SK-N-MC (cell line): ENCODE measurements around the gene ERICH4.
"Not testable (repeated sequence)": the region's sequence is repeated elsewhere in the genome, so short reads cannot be mapped to it uniquely, and the experiment has no call there.

Experiments
- DNase-seq: peaks from one replicate; pipeline ENCODE4 v3.0.0-alpha.2; 2011; ENCODE audit warnings: low read depth, low spot score
- H3K27ac ChIP-seq: fragments of 200-600 bp; sonication (generic); 2 replicates; pipeline ENCODE4 v1.5.1; 2016; ENCODE audit warnings: mixed run types
- H3K36me3 ChIP-seq: fragments of 200-600 bp; sonication (generic); 2 replicates; pipeline ENCODE4 v1.6.1; 2017; ENCODE audit warnings: antibody characterized with exemption, low read length, mixed read lengths; ENCODE audit not compliant: insufficient read depth
- H3K4me3 ChIP-seq: fragments of 200-600 bp; sonication (generic); 2 replicates; pipeline ENCODE4 v1.5.1; 2016
- H3K9ac ChIP-seq: fragments of 200-600 bp; sonication (generic); 2 replicates; pipeline ENCODE4 v1.8.0; 2017; ENCODE audit warnings: mixed run types, mixed read lengths; ENCODE audit not compliant: insufficient read length
- H3K9me3 ChIP-seq: fragments of 200-600 bp; sonication (generic); 2 replicates; pipeline ENCODE4 v1.6.1; 2017; ENCODE audit warnings: low read depth, mild to moderate bottlenecking, antibody characterized with exemption, low read length, moderate library complexity, mixed read lengths
- EZH2 ChIP-seq: fragments of 200-600 bp; sonication (generic); IDR thresholded peaks from one replicate; pipeline ENCODE4 v1.6.1; 2017; ENCODE audit warnings: antibody characterized with exemption
- FOXP2 ChIP-seq: optimal IDR thresholded peaks from 2 replicates; pipeline ENCODE3; 2011; ENCODE audit warnings: mild to moderate bottlenecking, moderate library complexity; ENCODE audit not compliant: insufficient read depth; ENCODE audit errors: extremely low read length, control extremely low read depth
- POLR2AphosphoS5 ChIP-seq: IDR thresholded peaks from 2 replicates; pipeline ENCODE4 v1.6.1; 2012; ENCODE audit warnings: mild to moderate bottlenecking, low read depth, low read length, borderline replicate concordance

ERICH4 gene

GRCh38 chr19:41402010-41402409 is 40.9 kb upstream of the ERICH4 start:
- no peak for TF ChIP-seq POLR2AphosphoS5
- TF ChIP-seq FOXP2 = no peak
- TF ChIP-seq EZH2 = no peak
- Histone ChIP-seq H3K9me3 (no peaks in the 10 kb centered on the region), H3K27ac (no peak overlapping the region), H3K36me3 (no peaks in the 10 kb centered on the region), H3K9ac (no peak overlapping the region), H3K4me3 (no peak overlapping the region)
- DNase-seq = no peak

DNA sequence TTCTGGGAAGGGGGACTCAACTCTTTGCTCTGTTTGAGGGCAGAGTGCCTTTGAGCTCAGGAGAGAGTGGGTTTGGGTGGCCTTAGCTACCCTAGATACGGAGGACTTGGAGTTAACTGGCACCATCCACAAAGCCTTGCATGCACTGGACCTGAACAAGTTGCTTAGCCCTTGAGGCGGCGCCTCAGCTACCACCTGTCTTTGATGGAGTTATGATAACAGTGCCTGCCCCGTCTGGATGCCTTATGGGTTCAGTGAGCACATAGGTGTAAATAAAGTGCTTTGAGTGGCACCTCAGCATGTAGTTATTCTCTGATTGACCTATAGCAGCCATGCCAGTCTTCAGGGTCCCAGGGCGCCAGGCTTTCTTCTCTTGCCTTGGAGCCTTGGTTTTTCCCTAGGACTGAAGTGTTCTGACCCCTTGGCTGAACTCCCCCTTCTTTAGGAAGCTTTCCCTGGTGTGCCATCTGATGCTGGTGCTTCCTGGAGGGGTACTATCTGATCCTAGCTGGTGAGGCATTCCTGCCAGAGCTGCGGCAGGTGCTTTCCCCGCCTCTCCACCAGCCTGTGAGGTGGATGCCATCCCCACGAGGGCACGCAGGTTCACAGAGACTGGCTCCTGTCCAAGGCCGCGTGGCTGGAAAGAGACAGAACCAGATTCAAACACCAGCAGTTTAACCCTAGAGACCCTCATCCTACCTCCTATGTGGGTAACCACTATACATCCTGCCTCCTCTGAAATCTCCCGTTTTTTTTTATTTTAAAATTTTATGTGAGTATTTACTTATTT is 39.6 kb upstream of the ERICH4 start:
- Histone ChIP-seq H3K36me3 (no peaks in the 10 kb centered on the region), H3K9ac (no peak overlapping the region), H3K4me3 (no peak overlapping the region), H3K9me3 (no peaks in the 10 kb centered on the region), H3K27ac (no peak overlapping the region)
- no peak for TF ChIP-seq FOXP2
- no peak for TF ChIP-seq POLR2AphosphoS5
- no peak for TF ChIP-seq EZH2
- no peak for DNase-seq

- H3K4me3 ChIP-seq = no peak overlapping the region
- H3K9me3 ChIP-seq = no peaks in the 10 kb centered on the region
- H3K9ac ChIP-seq = no peak overlapping the region
- TF ChIP-seq EZH2 = no peak
- TF ChIP-seq FOXP2 = no peak
- TF ChIP-seq POLR2AphosphoS5 = no peak
- H3K36me3 ChIP-seq = no peaks in the 10 kb centered on the region
- H3K27ac ChIP-seq = no peak overlapping the region
- no peak for DNase-seq
These were observed 37.2 kb upstream of the ERICH4 start for GRCh38 chr19:41405776-41406175.

- DNase-seq = no peak
- H3K4me3 ChIP-seq = no peak overlapping the region
- H3K9me3 ChIP-seq = no peaks in the 10 kb centered on the region
- no peak overlapping the region for H3K9ac ChIP-seq
- no peaks in the 10 kb centered on the region for H3K36me3 ChIP-seq
- TF ChIP-seq POLR2AphosphoS5 (no peak), FOXP2 (no peak), EZH2 (no peak)
- H3K27ac ChIP-seq = no peak overlapping the region
These were observed 35.7 kb upstream of the ERICH4 start for GRCh38 chr19:41407271-41407670.

GRCh38 chr19:41408256-41408655 is 34.7 kb upstream of the ERICH4 start:
- TF ChIP-seq FOXP2 = no peak
- TF ChIP-seq POLR2AphosphoS5 = no peak
- no peak for TF ChIP-seq EZH2
- no peak for DNase-seq
- no peak overlapping the region for H3K4me3 ChIP-seq

DNA sequence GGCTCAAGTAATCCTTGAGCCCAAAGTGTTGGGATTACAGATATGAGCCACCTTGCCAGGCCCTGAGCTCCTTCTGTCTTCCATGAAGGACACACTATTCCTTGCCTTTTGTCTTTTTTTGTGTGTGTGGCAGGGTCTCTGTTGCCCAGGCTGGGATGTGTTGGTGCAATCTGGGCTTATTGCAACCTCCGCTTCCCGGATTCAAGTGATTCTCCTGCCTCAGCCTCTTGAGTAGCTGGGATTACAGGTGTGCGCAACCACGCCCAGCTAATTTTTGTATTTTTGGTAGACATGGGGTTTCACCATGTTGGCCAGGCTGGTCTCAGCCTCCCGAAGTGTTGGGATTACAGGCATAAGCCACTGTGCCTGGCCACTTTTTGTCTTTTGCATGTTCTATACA is 34.1 kb upstream of the ERICH4 start:
- H3K9ac ChIP-seq, H3K4me3 ChIP-seq, DNase-seq, H3K36me3 ChIP-seq, H3K27ac ChIP-seq, H3K9me3 ChIP-seq: not testable (repeated sequence)

More at GRCh38 chr19:41408256-41408655, 34.7 kb upstream of the ERICH4 start:
- no peaks in the 10 kb centered on the region for H3K9me3 ChIP-seq
- no peaks in the 10 kb centered on the region for H3K36me3 ChIP-seq
- no peak overlapping the region for H3K27ac ChIP-seq
- no peak overlapping the region for H3K9ac ChIP-seq

DNA sequence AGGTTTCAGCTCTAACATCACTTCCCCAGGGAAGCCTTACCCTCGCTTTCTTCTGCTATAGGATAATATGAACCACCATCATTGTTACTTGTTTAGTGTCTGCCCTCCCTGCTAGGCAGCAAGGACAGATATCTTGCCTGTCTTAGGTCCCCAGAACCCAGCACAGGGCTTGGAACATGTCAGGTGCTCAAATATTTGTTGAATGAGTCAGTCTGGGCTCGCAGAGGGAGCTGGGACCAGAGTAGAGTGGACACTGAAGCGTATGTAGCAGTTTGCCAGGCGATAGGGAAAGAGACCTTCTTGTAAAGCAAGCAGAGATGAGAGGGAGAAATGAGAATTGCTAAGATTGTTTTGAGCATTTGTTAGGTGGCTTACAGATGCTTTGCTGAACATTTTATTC is 33.7 kb upstream of the ERICH4 start:
- H3K36me3 ChIP-seq = no peaks in the 10 kb centered on the region
- no peaks in the 10 kb centered on the region for H3K9me3 ChIP-seq
- H3K4me3 ChIP-seq = no peak overlapping the region
- no peak overlapping the region for H3K27ac ChIP-seq
- no peak overlapping the region for H3K9ac ChIP-seq
- DNase-seq = no peak
- no peak for TF ChIP-seq FOXP2
- no peak for TF ChIP-seq POLR2AphosphoS5
- no peak for TF ChIP-seq EZH2

GRCh38 chr19:41410336-41411054 is 32.5 kb upstream of the ERICH4 start:
- Histone ChIP-seq H3K4me3 (no peak overlapping the region), H3K36me3 (no peaks in the 10 kb centered on the region), H3K9me3 (no peaks in the 10 kb centered on the region), H3K27ac (no peak overlapping the region), H3K9ac (no peak overlapping the region)
- TF ChIP-seq POLR2AphosphoS5 = no peak
- no peak for TF ChIP-seq EZH2
- TF ChIP-seq FOXP2 = no peak
- no peak for DNase-seq

- no peak for DNase-seq
- TF ChIP-seq EZH2 = no peak
- TF ChIP-seq POLR2AphosphoS5 = no peak
- no peak for TF ChIP-seq FOXP2
- H3K27ac ChIP-seq = no peak overlapping the region
- no peak overlapping the region for H3K4me3 ChIP-seq
- H3K9me3 ChIP-seq = no peaks in the 10 kb centered on the region
- no peak overlapping the region for H3K9ac ChIP-seq
- no peaks in the 10 kb centered on the region for H3K36me3 ChIP-seq
These were observed 31.6 kb upstream of the ERICH4 start for GRCh38 chr19:41411100-41411967.
